IPS-20b (cell line): ENCODE data around the gene STX8.
"Not testable (repeated sequence)": the region's sequence is repeated elsewhere in the genome, so short reads cannot be mapped to it uniquely, and the experiment has no call there.

ENCODE experiments used
- H3K27ac ChIP-seq: one replicate; pipeline ENCODE4 v1.5.1; 2013; ENCODE audit warnings: low read length
- H3K27me3 ChIP-seq: 2 replicates; pipeline ENCODE4 v1.6.1; 2013; ENCODE audit warnings: mild to moderate bottlenecking, low read length, inconsistent platforms; ENCODE audit not compliant: insufficient read depth
- H3K36me3 ChIP-seq: 2 replicates; pipeline ENCODE4 v1.6.1; 2013; ENCODE audit warnings: low read depth, mild to moderate bottlenecking, inconsistent platforms, low read length, moderate library complexity; ENCODE audit not compliant: insufficient read depth
- H3K4me1 ChIP-seq: 2 replicates; pipeline ENCODE4 v1.6.1; 2013; ENCODE audit warnings: mild to moderate bottlenecking, control low read depth, inconsistent platforms, low read length, moderate library complexity; ENCODE audit not compliant: insufficient read depth
- H3K4me3 ChIP-seq: 2 replicates; pipeline ENCODE4 v1.5.1; 2013; ENCODE audit warnings: mild to moderate bottlenecking, low read length, inconsistent platforms
- H3K9ac ChIP-seq: 2 replicates; pipeline ENCODE4 v1.6.1; 2013; ENCODE audit warnings: low read depth, mild to moderate bottlenecking, inconsistent platforms, low read length, moderate library complexity
- H3K9me3 ChIP-seq: 2 replicates; pipeline ENCODE4 v1.6.1; 2013; ENCODE audit warnings: mild to moderate bottlenecking, low read depth, low read length, inconsistent platforms; ENCODE audit not compliant: insufficient read depth

Gene STX8

GRCh38 chr17:9266697-9267117 is 308.9 kb downstream of the STX8 start:
- Histone ChIP-seq H3K27me3 (no peaks in the 10 kb centered on the region), H3K4me3 (no peak overlapping the region), H3K36me3 (no peaks in the 10 kb centered on the region), H3K27ac (no peak overlapping the region), H3K9me3 (no peaks in the 10 kb centered on the region), H3K9ac (no peak overlapping the region), H3K4me1 (no peaks in the 10 kb centered on the region)

- no peaks in the 10 kb centered on the region for H3K36me3 ChIP-seq
- H3K9ac ChIP-seq, result no peak overlapping the region
- no peaks in the 10 kb centered on the region for H3K4me1 ChIP-seq
- H3K27me3 ChIP-seq, result no peaks in the 10 kb centered on the region
- no peak overlapping the region for H3K4me3 ChIP-seq
- no peaks in the 10 kb centered on the region for H3K9me3 ChIP-seq
- H3K27ac ChIP-seq, result no peak overlapping the region
Measured at GRCh38 chr17:9266031-9266680, 309.5 kb downstream of the STX8 start.

- Histone ChIP-seq H3K9me3 (no peaks in the 10 kb centered on the region), H3K4me1 (peaks cover 7% of the 10 kb centered on the region; the same call in 1 of the 2 replicates), H3K9ac (no peak overlapping the region), H3K36me3 (no peaks in the 10 kb centered on the region), H3K27ac (no peak overlapping the region), H3K4me3 (no peak overlapping the region), H3K27me3 (no peaks in the 10 kb centered on the region)
Measured at GRCh38 chr17:9261081-9262012, 314.3 kb downstream of the STX8 start.

- Histone ChIP-seq H3K27ac (no peak overlapping the region), H3K27me3 (no peaks in the 10 kb centered on the region), H3K4me1 (peaks cover 7% of the 10 kb centered on the region; the same call in 1 of the 2 replicates), H3K9me3 (no peaks in the 10 kb centered on the region), H3K36me3 (no peaks in the 10 kb centered on the region), H3K9ac (no peak overlapping the region), H3K4me3 (no peak overlapping the region)
Measured at GRCh38 chr17:9259419-9259818, 316.2 kb downstream of the STX8 start.

- Histone ChIP-seq H3K27ac (no peak overlapping the region), H3K4me3 (no peak overlapping the region), H3K27me3 (no peaks in the 10 kb centered on the region), H3K4me1 (peaks cover 7% of the 10 kb centered on the region; the same call in 1 of the 2 replicates), H3K9ac (no peak overlapping the region), H3K36me3 (no peaks in the 10 kb centered on the region), H3K9me3 (no peaks in the 10 kb centered on the region)
Measured at GRCh38 chr17:9258115-9259015, 317.3 kb downstream of the STX8 start.

- not testable (repeated sequence) for H3K27ac ChIP-seq, H3K36me3 ChIP-seq, H3K9me3 ChIP-seq, H3K4me3 ChIP-seq, H3K9ac ChIP-seq, H3K4me1 ChIP-seq, H3K27me3 ChIP-seq
Measured at GRCh38 chr17:9257630-9257965, 318.0 kb downstream of the STX8 start.

- H3K36me3 ChIP-seq, result no peaks in the 10 kb centered on the region
- H3K27ac ChIP-seq, result no peak overlapping the region
- no peaks in the 10 kb centered on the region for H3K27me3 ChIP-seq
- H3K4me1 ChIP-seq, result peaks cover 7% of the 10 kb centered on the region; the same call in 1 of the 2 replicates
- H3K9me3 ChIP-seq, result no peaks in the 10 kb centered on the region
- H3K4me3 ChIP-seq, result no peak overlapping the region
- H3K9ac ChIP-seq, result no peak overlapping the region
Measured at GRCh38 chr17:9256751-9257629, 318.6 kb downstream of the STX8 start.

- Histone ChIP-seq H3K27ac (no peak overlapping the region), H3K36me3 (no peaks in the 10 kb centered on the region), H3K9me3 (no peaks in the 10 kb centered on the region), H3K4me1 (peaks cover 7% of the 10 kb centered on the region; the same call in 1 of the 2 replicates), H3K9ac (no peak overlapping the region), H3K4me3 (no peak overlapping the region), H3K27me3 (no peaks in the 10 kb centered on the region)
Measured at GRCh38 chr17:9256361-9256750, 319.3 kb downstream of the STX8 start.

GRCh38 chr17:9255833-9256232 is 319.8 kb downstream of the STX8 start:
- no peaks in the 10 kb centered on the region for H3K27me3 ChIP-seq
- no peaks in the 10 kb centered on the region for H3K9me3 ChIP-seq
- no peak overlapping the region for H3K9ac ChIP-seq
- H3K27ac ChIP-seq, result no peak overlapping the region
- no peak overlapping the region for H3K4me3 ChIP-seq
- no peaks in the 10 kb centered on the region for H3K36me3 ChIP-seq
- H3K4me1 ChIP-seq, result peaks cover 7% of the 10 kb centered on the region; the same call in 1 of the 2 replicates

GRCh38 chr17:9254841-9255240 is 320.8 kb downstream of the STX8 start:
- H3K4me1 ChIP-seq, result peaks cover 7% of the 10 kb centered on the region; the same call in 1 of the 2 replicates
- H3K9me3 ChIP-seq, result no peaks in the 10 kb centered on the region
- no peak overlapping the region for H3K27ac ChIP-seq
- H3K9ac ChIP-seq, result no peak overlapping the region
- no peak overlapping the region for H3K4me3 ChIP-seq
- no peaks in the 10 kb centered on the region for H3K27me3 ChIP-seq
- H3K36me3 ChIP-seq, result no peaks in the 10 kb centered on the region

- no peak overlapping the region for H3K9ac ChIP-seq
- no peak overlapping the region for H3K27ac ChIP-seq
- H3K4me3 ChIP-seq, result no peak overlapping the region
- no peaks in the 10 kb centered on the region for H3K36me3 ChIP-seq
- H3K9me3 ChIP-seq, result no peaks in the 10 kb centered on the region
- peaks cover 7% of the 10 kb centered on the region; the same call in 1 of the 2 replicates for H3K4me1 ChIP-seq
- H3K27me3 ChIP-seq, result no peaks in the 10 kb centered on the region
Measured at GRCh38 chr17:9253308-9253707, 322.3 kb downstream of the STX8 start.
